ENCODE measurements around the gene APBA1.
"Not testable (repeated sequence)": the region's sequence is repeated elsewhere in the genome, so short reads cannot be mapped to it uniquely, and the experiment has no call there.

Gene APBA1

DNA sequence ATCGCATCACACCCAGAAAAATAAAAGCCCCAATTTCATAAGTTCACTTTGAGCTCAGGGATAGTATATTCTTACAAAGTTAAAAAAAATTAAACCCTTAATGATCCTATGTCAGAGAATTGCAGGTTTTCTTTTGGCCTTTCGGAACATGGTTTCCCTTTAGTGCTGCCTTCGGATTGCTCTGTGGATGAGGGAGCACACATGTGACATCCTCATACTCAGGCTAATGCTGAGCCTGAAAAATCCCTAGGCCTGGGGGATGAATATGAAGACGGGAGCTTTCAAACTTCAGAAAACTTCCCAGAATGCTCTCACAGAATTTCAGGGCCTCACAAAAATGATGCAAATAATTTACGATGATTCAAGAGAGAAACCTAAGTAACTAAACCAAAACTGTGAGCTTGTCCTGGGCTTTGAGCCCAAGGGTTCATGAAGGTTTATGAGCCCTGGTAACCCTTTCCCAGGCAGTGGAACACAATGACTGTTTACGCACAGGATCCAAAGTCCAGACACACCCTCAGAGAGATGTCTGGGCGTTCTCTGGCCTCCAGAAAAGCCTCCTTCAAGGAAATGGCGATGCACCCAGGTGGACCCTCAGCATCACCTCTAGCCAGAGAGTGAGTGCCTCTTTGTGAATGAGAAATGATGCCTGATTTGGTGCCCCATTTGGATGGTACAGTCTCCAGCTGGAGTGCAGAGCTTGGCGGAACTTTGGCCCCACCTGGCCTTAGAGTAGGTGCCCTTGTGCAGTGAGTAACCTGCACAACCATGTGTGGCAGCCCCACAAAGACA lies 201.8 kb downstream of the APBA1 start:
- no peak for DNase-seq

DNA sequence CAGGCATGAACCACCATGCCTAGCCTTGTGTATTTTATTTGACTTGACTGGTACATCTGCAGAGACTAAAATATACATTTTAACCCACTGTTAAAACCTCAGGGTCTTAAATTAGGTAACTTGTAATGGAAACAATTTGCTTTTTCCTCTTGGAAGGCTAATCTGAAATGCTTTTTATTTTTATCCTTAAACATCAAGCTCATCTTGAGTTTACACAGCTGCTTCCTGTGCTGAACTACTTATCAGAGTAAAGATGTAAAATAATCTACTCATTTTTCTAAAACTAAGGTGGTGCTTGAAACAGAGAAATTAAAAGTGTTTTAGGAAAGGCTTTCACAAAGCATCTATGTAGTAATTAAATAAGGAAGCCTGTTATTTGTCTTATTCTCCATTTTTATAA lies 203.0 kb downstream of the APBA1 start:
- DNase-seq = no peak

DNA sequence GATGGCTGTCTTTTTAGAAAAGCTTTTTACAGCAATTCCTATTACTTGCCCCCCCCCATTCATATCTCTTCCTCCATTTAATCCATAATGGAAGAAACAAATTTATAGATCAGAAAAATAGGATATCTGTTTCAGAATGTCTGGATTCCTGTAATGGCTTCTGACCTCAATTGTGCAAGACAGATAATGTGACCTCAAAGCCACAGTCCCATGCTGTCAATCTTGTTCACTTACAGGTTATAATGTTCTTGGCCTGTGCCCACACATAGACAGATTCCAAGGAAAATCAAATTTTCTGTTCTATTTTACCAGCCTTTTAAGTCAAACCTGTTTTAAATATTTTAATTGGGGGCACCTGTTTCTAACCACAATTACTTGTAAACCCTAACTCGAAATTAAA lies 203.8 kb downstream of the APBA1 start:
- DNase-seq = no peak

DNA sequence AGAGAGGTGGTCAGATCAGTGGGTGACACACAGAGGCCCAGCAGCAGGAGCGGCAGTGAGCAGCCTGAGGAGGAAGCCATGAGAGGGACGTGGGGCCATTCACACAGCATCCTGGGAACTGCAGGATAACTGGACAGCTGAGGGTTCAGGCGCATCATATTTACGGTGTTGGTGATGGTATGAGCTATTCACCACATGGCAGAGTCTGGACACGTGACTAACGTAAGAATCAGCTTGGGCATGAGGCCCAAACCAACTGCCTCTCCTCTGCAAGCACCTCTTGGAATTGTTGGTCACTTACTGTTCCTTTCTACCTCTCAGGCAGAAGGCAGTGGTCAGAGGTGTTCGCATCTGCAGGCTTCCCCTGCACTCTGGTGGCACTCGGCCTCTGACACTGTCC lies 206.0 kb downstream of the APBA1 start:
- DNase-seq = peak; percentile 60

DNA sequence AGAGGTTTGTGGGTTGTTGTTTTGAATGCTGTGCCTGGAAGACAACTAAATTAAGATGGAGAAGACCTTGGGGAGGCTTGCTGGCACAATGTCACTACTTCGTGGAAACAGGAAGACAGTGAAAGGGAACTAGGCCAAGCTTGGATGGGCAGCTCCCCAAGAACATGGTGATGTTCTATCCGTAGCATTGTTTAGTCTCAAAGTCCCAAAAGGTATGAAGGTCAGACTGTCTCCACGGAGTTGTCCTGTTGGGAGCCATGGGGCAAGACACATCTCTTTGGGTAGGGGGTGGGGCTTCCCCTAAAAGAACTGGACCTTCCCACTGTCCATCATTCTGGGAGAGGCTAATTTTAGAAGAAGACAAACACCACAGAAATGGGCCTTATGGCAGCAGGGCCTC lies 206.7 kb downstream of the APBA1 start:
- DNase-seq = no peak

DNA sequence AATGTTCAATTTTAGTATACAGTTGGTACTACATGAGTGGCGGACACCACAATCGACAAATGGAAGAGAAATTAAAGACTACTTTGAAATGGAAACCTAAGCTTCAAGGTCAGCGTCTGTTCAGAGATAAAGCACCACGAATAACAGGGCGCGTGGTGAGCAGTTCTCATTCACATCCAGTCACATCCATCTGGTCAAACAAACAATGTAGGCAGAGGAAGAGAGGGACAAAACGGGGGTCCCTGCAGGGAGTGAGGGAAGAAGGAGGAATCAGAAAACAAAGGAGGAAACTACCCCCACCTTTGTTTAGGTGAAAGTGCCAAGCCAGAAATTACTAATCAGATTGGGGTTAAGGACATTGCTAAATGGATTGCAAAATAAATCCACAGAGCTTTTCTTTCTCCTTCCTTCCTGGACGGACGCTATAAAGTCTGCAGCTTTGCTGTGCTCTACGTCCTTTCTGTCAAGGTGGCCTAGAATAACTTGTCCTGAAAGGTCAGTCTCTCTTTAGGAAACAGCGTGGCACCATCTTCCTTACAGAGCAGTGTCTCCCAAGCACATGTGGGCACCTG lies 208.6 kb downstream of the APBA1 start:
- DNase-seq = no peak

DNA sequence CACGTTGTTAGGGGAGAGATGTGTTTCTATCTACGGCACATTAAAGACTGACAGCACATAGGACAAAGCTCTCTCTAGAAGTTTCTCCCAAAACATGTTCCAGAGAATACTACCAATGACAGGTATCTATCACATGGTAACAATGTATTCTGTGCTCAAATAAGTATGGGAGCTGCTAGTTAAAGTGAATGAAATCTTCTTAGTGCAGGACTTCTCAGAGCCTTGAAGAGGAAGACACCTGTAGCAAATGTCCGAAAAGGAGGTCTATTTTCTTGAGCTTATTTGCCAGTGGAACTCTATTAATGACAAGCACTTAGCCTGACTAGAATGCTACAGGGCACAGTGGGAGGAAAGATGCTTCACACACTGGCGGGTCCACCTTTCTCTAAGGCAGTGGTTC lies 209.8 kb downstream of the APBA1 start:
- DNase-seq = no peak

DNA sequence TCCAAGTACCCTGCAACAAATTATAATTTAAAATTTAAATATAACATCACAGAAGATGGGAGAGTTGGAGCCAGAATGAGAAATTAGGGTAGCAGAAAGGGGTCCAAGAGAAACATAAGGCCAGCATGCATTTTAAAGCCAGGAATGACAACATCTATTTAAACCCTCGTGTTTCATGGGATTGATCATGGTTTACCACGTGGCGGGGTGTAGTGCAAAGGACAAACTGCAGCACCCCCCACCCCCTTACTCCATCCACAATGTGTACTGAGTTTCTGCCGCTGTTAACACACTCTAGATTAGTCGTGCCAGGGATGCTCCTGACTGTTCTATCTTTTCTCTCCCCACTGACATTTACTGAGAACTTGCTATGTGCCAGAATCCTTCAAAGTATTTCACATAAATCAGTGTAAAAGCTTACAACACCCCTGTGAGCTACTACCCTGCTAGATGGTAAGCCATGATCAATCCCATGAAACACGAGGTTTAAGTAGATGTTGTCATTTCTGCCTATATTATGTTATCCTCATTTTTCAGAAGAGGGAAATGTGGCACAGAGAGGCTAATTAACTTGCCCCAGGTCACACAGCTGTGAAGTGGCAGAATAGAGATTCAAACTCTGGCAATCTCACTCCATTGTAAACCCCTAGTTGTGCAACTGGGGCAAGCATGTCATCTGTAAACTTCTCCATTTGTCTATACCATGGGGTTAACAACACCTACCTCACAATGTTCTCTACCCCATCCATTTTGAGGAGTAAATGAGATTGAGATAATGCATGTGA lies 210.9 kb downstream of the APBA1 start:
- DNase-seq = no peak

DNA sequence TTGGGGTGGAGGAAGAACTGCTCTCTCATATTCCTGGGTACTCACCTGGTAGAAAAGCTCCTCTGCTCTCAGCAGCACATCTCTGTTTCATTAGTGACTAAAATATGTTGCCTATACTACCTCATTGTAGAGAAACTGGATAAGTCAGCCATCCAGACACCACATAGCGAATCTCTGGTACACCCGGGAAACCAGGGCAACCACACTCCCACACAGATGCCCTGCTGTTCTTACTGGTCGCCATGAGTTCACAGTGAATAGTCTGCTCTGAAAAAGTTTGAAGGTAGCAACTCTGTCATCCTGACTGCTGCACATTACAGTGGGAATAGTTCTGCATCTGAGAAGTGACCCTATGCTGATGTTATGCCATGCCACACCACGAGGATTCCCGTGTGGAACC lies 212.2 kb downstream of the APBA1 start:
- no peak for DNase-seq

DNA sequence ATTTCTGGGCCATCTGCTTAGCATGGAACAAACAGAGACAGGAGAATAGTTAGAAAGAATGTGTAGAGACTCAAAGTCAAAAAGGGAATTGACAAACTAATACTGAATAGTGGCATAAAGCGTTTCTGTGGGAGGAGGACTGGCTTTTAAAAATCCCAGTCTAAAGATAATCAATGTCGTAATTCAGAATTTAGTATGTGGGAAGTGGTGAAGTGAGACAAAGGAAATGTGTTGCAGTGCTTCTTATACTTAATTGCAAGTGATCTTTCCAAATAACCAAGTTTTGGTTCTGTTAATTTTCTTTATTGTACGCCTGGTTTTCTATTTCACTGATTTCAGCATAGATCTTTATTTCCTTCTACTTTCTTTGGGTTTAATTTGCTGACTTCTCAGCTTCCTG lies 214.0 kb downstream of the APBA1 start:
- DNase-seq = no peak

DNA sequence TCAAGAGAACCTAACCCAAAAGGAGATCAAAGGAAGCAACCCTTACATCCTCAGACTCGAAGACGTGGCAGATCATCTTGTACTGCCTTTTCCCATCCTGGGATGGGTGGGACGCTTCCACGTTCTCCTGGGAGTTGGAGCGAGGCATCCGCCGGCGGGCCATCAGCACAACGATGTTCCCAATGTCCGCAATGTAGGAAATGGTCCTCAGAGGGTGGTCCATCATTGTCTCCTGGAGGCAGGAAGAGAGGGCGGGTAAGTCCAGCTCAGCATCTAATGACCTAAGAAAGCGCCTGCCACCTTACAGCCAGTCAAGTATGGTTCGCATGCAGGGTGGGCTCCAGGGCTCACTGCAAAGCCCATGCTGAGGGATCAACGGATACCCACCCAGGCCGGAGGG lies 216.0 kb downstream of the APBA1 start:
- DNase-seq = no peak

DNA sequence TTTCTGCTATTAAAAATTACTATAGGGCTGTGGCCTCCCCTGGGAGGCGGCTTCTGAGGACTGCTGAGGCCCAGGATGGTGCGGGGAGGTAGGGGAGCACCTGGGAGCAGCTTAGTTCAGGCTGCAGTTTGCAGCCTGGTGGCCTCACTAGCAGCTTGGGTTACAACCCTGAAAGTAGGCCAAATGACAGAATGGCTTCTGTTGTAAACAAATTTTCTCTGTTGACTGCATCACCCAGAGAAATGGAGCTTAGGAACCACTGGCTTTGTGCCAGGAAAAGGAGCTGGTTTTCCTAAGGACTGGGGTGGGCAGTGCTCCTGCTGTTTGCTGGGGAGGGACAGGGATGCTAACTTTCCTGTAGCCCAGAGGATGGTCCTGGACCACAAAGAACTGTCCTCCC lies 216.9 kb downstream of the APBA1 start:
- DNase-seq = no peak

DNA sequence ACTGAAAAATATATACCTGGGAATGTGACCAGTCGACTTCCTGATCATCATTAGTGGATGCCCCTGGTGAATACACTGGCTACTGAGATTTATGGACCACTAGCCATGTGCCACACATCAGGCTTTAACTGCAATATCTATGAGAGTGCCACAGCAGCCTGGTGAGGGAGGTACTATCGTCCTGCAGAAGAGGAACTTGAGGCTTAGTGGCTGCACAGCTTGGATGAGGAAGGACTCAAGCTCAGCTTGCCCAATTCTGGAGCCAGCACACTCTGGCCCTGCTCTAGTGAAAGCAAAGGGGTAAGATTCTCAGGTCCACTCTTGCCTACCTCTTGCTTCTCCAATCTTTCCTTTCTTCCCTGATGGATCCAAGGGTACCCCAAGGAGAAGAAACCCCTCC lies 217.8 kb downstream of the APBA1 start:
- no peak for DNase-seq

DNA sequence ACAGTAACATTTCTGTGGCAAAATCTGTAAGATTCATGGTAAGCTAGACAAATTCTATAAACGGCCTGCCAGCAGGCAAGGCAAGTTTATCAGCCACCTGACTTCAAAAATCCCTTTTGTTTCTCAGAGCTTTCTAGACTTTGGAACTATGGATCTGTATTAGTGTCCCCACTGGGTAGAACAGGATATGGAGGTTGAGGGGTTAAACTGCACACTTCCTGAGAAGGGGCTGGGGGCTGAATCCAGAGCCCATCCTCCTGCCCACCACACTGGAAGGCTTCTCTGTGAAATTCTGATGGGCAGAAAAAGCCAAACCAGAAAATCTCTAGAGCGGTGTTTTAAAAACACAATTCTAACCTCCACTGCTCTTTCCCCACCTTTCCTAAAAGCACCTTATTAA lies 218.4 kb downstream of the APBA1 start:
- no peak for DNase-seq

DNA sequence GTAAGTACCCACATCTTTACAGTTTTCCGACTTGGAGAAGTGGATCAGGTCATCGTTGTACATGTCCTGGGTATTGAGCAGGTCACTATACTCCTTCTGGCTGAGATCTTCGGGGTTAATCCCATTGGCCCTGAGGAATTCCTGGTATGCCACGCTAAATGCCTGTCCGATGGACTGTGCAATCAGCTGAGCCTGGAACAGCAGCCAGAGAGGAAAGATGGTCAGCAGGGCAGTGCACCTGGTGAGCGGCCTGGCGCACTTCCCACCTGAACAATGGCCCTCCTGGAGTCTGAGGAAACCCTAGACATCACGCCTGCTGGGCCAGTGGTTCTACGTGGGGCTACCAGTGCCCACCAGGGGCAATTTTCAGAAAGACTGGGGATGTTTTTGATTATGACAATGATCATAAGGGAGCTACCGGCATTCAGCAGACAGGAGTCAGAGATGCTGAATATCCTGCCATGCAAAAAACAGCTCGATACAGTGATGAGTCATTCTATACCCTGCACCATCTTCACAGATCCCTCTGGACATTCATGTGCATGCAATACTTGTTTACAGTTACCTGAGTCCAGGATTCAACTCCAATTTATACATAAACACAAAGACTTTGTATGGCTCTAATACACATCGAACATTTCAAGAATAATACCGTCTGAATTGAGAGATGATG lies 219.9 kb downstream of the APBA1 start:
- DNase-seq = no peak

DNA sequence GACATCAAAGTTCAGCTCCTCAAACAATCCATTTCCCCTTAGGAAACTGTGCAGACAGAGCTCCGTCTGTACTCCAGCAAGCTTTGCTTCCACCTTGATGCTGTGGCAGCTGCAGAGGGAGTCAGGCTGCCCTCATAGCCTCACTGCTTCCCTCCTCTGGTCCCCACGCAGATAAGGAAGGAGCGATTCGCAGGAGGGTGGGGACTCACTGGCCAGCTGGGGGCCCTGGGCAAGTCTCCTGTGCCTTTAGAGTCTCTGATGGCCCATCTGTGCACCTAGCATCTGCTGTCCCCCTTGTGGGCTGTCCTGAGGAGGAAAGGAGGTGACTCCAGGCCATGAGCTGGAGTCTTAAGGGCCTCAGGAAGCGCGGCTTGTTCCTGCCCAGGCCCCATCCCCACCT lies 225.7 kb downstream of the APBA1 start:
- DNase-seq = no peak

DNA sequence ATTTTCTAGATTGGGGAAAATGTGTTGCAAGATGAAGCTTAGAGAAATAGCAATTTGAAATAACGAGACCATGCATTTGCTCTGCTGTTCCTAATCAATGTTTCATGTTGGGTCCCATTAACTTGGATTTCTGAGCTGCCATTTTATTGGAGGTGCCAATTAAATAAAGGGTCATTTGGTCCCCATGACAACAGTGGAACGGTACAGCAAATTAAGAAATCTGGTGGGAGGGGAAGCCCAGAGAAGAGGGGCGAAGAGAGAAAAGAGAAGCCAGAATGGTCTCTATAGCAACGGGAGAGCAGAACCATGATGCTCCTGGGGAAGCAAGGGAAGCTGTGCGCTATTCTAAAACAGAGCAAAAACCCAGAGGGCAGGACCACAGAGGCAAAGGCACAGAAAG lies 226.9 kb downstream of the APBA1 start:
- no peak for DNase-seq

DNA sequence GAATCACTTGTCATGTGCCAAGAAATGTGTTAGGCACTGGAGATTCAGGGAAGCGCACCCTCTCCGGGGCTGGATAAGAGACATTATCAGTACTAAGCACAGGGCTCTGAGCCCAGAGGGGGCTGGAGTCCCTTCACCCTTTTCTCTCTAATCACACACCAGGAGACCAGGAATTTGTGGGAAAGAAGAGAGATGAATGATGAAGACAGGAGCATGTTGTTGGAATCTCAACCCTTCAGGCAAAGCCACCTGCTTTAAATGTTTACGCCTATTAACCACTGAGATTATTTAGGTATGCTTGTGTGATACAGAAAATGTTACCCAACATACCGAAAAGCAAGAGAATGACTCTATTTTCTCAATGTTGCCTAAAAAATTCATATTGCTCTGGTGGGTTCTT lies 227.4 kb downstream of the APBA1 start:
- DNase-seq = no peak

DNA sequence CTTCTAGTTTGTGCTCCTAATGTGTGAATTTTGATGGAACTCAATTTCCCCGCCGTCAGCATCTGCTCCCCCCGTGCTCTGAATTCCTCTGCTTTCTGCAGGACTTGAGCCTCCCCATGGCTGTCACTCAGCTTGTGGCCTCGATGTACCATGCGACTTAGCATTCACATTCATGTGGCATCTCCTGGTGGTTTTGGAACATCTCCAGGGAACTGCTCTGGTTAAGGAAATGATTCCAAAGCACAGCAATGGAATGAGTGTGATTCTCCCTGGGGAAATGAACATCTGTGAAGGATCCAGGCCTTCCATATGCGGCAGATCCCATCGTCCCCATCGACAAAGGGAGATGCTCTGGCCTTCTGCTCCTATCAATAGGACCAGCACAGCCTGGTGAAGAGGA lies 228.2 kb downstream of the APBA1 start:
- peak; percentile 98 for DNase-seq

DNA sequence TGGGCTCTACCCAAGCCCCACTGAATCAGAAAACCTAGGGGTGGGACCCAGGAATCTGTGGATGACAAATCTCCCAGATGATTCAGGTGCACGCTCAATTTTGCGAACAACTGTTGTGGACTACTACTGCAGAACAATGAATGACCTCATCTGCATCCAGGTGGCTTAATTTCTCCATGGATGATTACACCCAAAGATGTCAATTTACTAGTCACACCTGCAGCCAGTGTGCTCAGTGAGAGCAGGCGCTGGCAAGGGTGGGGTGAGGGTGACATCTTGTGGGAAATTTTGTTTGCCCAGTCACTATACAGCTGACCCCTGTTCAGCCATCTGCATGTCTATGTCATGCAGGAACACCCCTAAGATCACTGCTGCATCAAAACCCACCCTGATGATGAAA lies 229.0 kb downstream of the APBA1 start:
- no peak for DNase-seq

DNA sequence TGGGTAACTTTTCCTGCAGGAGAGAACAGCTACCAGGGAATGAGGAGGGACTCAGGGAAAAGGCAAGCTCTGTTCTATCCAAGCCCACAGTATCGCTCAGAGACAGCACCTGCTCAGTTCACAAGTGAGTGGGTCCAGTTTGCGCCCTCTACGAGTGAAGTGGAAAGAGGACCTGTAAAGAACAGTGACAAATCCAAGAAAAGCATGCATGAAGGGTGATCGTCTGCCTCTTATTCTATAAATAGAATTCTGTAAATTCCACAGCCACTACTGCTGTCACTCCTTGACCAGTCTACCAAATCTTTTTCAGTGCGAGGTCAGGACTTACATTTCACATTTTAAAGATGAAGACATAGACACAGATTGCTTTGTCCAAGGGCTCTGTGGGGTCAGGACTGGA lies 229.7 kb downstream of the APBA1 start:
- DNase-seq = no peak

DNA sequence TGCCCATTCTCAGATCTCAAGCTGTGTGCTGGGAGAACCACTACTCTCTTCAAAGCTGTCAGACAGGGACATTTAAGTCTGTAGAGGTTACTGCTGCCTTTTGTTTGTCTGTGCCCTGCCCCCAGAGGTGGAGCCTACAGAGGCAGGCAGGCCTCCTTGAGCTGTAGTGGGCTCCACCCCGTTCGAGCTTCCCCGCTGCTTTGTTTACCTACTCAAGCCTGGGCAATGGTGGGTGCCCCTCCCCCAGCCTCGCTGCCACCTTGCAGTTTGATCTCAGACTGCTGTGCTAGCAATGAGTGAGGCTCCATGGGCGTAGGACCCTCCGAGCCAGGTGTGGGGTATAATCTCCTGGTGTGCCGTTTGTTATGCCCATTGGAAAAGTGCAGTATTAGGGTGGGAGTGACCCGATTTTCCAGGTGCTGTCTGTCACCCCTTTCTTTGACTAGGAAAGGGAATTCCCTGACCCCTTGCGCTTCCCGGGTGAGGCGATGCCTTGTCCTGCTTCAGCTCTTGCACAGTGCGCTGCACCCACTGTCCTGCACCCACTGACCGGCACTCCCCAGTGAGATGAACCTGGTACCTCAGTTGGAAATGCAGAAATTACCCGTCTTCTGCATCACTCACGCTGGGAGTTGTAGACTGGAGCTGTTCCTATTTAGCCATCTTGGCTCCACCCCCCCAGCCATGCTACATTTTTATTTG lies 231.8 kb downstream of the APBA1 start:
- not testable (repeated sequence) for DNase-seq

DNA sequence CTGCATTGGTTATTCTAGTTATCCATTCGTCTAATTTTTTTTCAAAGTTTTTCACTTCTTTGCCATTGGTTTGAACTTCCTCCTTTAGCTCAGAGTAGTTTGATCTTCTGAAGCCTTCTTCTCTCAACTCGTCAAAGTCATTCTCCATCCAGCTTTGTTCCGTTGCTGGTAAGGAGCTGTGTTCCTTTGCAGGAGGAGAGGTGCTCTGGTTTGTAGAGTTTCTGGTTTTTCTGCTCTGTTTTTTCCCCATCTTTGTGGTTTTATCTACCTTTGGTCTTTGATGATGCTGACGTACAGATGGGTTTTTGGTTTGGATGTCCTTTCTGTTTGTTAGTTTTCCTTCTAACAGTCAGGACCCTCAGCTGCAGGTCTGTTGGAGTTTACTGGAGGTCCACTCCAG lies 232.5 kb downstream of the APBA1 start:
- DNase-seq = not testable (repeated sequence)

All from fibroblast of skin of scalp (primary cell).